Mesenchymal stem cell (in vitro differentiated cells and primary cell): ENCODE measurements around the gene NDUFS7.
A peak's percentile ranks its signal among the peaks of the same experiment; 100 is the strongest.

Experiments
- DNase-seq: peaks from one replicate; pipeline ENCODE4 v3.0.0-alpha.2; 2013
- H2AFZ ChIP-seq: one replicate; pipeline ENCODE4 v1.6.1; 2013; ENCODE audit warnings: low read depth, mild to moderate bottlenecking, control low read depth, inconsistent platforms, low read length, moderate library complexity
- H2AK5ac ChIP-seq: 2 replicates; pipeline ENCODE4 v1.6.1; 2013; ENCODE audit warnings: low read length, moderate library complexity, mild to moderate bottlenecking, inconsistent platforms; ENCODE audit not compliant: severe bottlenecking
- H2BK120ac ChIP-seq: one replicate; pipeline ENCODE4 v1.6.1; 2013; ENCODE audit warnings: low read depth, mild to moderate bottlenecking, inconsistent platforms, low read length, moderate library complexity
- H2BK12ac ChIP-seq, 2 experiments: one replicate each; pipeline ENCODE4 v1.6.1; 2013; ENCODE audit warnings: inconsistent platforms in 2 of 2, low read length in 2 of 2, mild to moderate bottlenecking in 2 of 2, moderate library complexity in 2 of 2, control low read depth in 1 of 2
- H2BK15ac ChIP-seq: one replicate; pipeline ENCODE4 v1.6.1; 2013; ENCODE audit warnings: mild to moderate bottlenecking, low read depth, inconsistent platforms; ENCODE audit not compliant: poor library complexity, severe bottlenecking
- H2BK5ac ChIP-seq: 2 replicates; pipeline ENCODE4 v1.6.1; 2013; ENCODE audit warnings: low read depth, mild to moderate bottlenecking, low read length, control low read depth, inconsistent platforms; ENCODE audit not compliant: poor library complexity, severe bottlenecking
- H3K14ac ChIP-seq, 2 experiments: one replicate each; pipeline ENCODE4 v1.6.1; 2013; ENCODE audit warnings: inconsistent platforms in 2 of 2, low read length in 2 of 2, control low read depth in 1 of 2, mild to moderate bottlenecking in 1 of 2, moderate library complexity in 1 of 2
- H3K18ac ChIP-seq, 2 experiments: one replicate each; pipeline ENCODE4 v1.6.1; 2013; ENCODE audit warnings: inconsistent platforms in 2 of 2, low read length in 2 of 2, control low read depth in 1 of 2, low read depth in 1 of 2, mild to moderate bottlenecking in 1 of 2
- H3K23ac ChIP-seq, 2 experiments: one replicate each; pipeline ENCODE4 v1.6.1; 2013; ENCODE audit warnings: inconsistent platforms in 2 of 2, low read length in 2 of 2, mild to moderate bottlenecking in 2 of 2, moderate library complexity in 2 of 2, control low read depth in 1 of 2
- H3K27ac ChIP-seq: 2 replicates; pipeline ENCODE4 v1.5.1; 2013; ENCODE audit warnings: mild to moderate bottlenecking, moderate library complexity, low read length, control low read depth, inconsistent platforms; ENCODE audit not compliant: poor library complexity, severe bottlenecking
- H3K27me3 ChIP-seq, 2 experiments: 2 replicates each; pipeline versions ENCODE4 v1.6.1 to v1.7.0; 2013; ENCODE audit warnings: low read length in 2 of 2, mild to moderate bottlenecking in 2 of 2, moderate library complexity in 2 of 2, control low read depth in 1 of 2, inconsistent platforms in 1 of 2; ENCODE audit not compliant: control insufficient read depth in 1 of 2, insufficient read depth in 1 of 2
- H3K36me3 ChIP-seq, 2 experiments: 2 replicates each; pipeline versions ENCODE4 v1.6.1 to v1.7.0; 2013; ENCODE audit warnings: low read length in 2 of 2, control low read depth in 1 of 2, inconsistent platforms in 1 of 2, low read depth in 1 of 2, mild to moderate bottlenecking in 1 of 2; ENCODE audit not compliant: insufficient read depth in 2 of 2, control insufficient read depth in 1 of 2
- H3K4ac ChIP-seq, 2 experiments: one replicate each; pipeline ENCODE4 v1.6.1; 2013; ENCODE audit warnings: inconsistent platforms in 2 of 2, low read length in 2 of 2, mild to moderate bottlenecking in 2 of 2, moderate library complexity in 2 of 2, control low read depth in 1 of 2, low read depth in 1 of 2
- H3K4me1 ChIP-seq: 2 replicates; pipeline ENCODE4 v1.6.1; 2013; ENCODE audit warnings: low read depth, low read length, control low read depth; ENCODE audit not compliant: control insufficient read depth, insufficient read depth
- H3K4me2 ChIP-seq: 2 replicates; pipeline ENCODE4 v1.6.1; 2013; ENCODE audit warnings: low read length, mild to moderate bottlenecking, inconsistent platforms; ENCODE audit not compliant: poor library complexity, severe bottlenecking
- H3K4me3 ChIP-seq, 2 experiments: 2 replicates each; pipeline versions ENCODE4 v1.5.1 to v1.7.0; 2013; ENCODE audit warnings: low read length in 2 of 2, mild to moderate bottlenecking in 2 of 2, control low read depth in 1 of 2, low read depth in 1 of 2; ENCODE audit not compliant: insufficient read depth in 1 of 2
- H3K79me1 ChIP-seq: replicated peaks from 2 replicates; pipeline ENCODE4 v1.6.1; 2013; ENCODE audit warnings: mild to moderate bottlenecking, control low read depth, low read length, inconsistent platforms; ENCODE audit not compliant: poor library complexity, severe bottlenecking
- H3K9ac ChIP-seq: 2 replicates; pipeline ENCODE4 v1.7.0; 2013; ENCODE audit warnings: mild to moderate bottlenecking, low read length, moderate library complexity
- H3K9me3 ChIP-seq: 2 replicates; pipeline ENCODE4 v1.7.0; 2013; ENCODE audit warnings: mild to moderate bottlenecking, low read length; ENCODE audit not compliant: control insufficient read depth
- H4K8ac ChIP-seq: one replicate; pipeline ENCODE4 v1.6.1; 2013; ENCODE audit warnings: inconsistent platforms, mild to moderate bottlenecking, low read length, moderate library complexity
- H4K91ac ChIP-seq: one replicate; pipeline ENCODE4 v1.6.1; 2013; ENCODE audit warnings: mild to moderate bottlenecking, low read length, inconsistent platforms
- WGBS: methylation state at CpG from one replicate; pipeline ENCODE4 v1.1.7; 2013; ENCODE audit warnings: mixed read lengths; 5-methylcytosine and 5-hydroxymethylcytosine counted together

Gene NDUFS7

DNA sequence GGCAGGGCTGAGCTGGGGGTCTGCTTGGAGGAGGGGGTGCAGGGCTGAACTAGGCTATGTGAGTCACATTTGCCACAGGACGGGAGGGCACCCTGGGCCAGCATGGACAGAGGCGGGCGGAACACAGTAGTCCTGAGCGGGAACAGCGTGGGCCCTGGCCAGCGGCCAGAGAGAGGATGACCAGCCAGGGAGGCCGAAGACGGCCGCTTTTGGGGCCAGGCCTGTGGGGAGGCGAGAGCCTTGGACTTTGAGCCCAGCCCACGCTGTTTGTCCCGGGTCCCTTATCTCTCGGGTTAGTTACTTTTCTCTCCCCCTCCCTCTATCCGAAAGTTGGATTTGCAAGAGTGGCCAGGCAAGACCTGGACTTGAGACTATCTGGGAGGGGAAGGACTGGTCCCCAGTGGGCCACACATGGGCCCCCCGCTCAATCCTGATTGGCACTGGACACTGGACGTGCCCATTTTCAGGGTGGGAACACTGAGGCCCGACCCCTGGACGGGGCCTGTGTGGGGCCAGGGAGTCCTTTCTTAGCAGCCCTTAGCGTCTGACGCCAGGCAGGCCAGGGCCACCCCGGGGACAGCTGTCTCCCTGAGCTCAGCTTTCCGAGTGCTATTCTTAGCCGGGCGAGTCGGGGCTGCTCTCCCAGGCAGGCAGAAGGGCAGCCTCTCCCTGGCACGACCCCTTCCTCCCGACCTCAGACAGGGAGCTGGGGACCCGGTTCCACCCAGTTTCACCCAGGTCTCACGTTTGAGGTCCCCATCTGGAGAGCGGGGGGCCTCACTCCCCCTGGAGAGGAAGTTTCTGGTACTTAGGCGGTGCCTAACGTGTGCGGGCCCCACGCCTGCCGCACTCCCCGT, 16.8 kb downstream of the NDUFS7 start:
- peak overlapping the region; percentile 79 to 82 for H3K4me3 ChIP-seq
- peak; percentile 46 for DNase-seq
- H3K9ac ChIP-seq, result peak overlapping the region; percentile 75
- H2BK120ac ChIP-seq, result no peak overlapping the region
- H3K9me3 ChIP-seq, result no peaks in the 10 kb centered on the region
- H2BK5ac ChIP-seq, result no peak overlapping the region
- no peak overlapping the region for H2BK12ac ChIP-seq
- no peak overlapping the region for H2AFZ ChIP-seq
- H2AK5ac ChIP-seq, result no peak overlapping the region
- H3K4me1 ChIP-seq, result peaks cover 44% of the 10 kb centered on the region
- peak overlapping the region in 1 of 2 experiments; percentile 40 for H3K14ac ChIP-seq
- no peak overlapping the region for H3K27ac ChIP-seq
- H3K36me3 ChIP-seq, result peaks cover 0 to 27% of the 10 kb centered on the region in 2 experiments
- no peaks in the 10 kb centered on the region for H3K27me3 ChIP-seq
- peak overlapping the region; percentile 52 for H4K8ac ChIP-seq
- H3K23ac ChIP-seq, result no peak overlapping the region
- peak overlapping the region; percentile 88 for H3K4me2 ChIP-seq
- peak overlapping the region; percentile 75 for H4K91ac ChIP-seq
- H2BK15ac ChIP-seq, result no peak overlapping the region
- H3K4ac ChIP-seq, result peak overlapping the region; percentile 58 to 62
- H3K18ac ChIP-seq, result peak overlapping the region; percentile 76 to 77
- peaks cover 10% of the 10 kb centered on the region for H3K79me1 ChIP-seq
- 54% methylated on average over 35 of the region's 36 CpGs for WGBS

- peak within 1 kb of the TSS; percentile 72 for H4K8ac ChIP-seq
- H2BK15ac ChIP-seq, result no peak within 1 kb of the TSS
- H2AK5ac ChIP-seq, result no peak within 1 kb of the TSS
- 3% methylated on average over 54 of the region's 87 CpGs for WGBS
- peak within 1 kb of the TSS; percentile 75 for H3K9ac ChIP-seq
- H3K23ac ChIP-seq, result peak within 1 kb of the TSS in 1 of 2 experiments; percentile 91
- H3K27me3 ChIP-seq, result no peaks in the 10 kb centered on the region
- H3K4me1 ChIP-seq, result peaks cover 37% of the 10 kb centered on the region
- peaks cover 0 to 21% of the 10 kb centered on the region in 2 experiments for H3K36me3 ChIP-seq
- H3K4me3 ChIP-seq, result peak within 1 kb of the TSS; percentile 79 to 82
- H2AFZ ChIP-seq, result peak within 1 kb of the TSS; percentile 86
- no peaks in the 10 kb centered on the region for H3K9me3 ChIP-seq
- peak within 1 kb of the TSS; percentile 40 to 71 for H3K14ac ChIP-seq
- H2BK5ac ChIP-seq, result no peak within 1 kb of the TSS
- peak within 1 kb of the TSS; percentile 88 for H3K4me2 ChIP-seq
- H3K18ac ChIP-seq, result peak within 1 kb of the TSS; percentile 76 to 77
- peak within 1 kb of the TSS in 1 of 2 experiments; percentile 46 for H2BK12ac ChIP-seq
- peak within 1 kb of the TSS; percentile 58 to 62 for H3K4ac ChIP-seq
- peak within 1 kb of the TSS; percentile 75 for H4K91ac ChIP-seq
- H3K27ac ChIP-seq, result no peak within 1 kb of the TSS
- H3K79me1 ChIP-seq, result peaks cover 10% of the 10 kb centered on the region
- DNase-seq, result peak; percentile 36
- H2BK120ac ChIP-seq, result no peak within 1 kb of the TSS
These were observed 17.6 kb downstream of the NDUFS7 start, which contains the start of gene GAMT for GRCh38 chr19:1401138-1401888. GAMT (minus strand) TSS chr19:1401542; CDS start chr19:1401476, 66 bp downstream.

DNA sequence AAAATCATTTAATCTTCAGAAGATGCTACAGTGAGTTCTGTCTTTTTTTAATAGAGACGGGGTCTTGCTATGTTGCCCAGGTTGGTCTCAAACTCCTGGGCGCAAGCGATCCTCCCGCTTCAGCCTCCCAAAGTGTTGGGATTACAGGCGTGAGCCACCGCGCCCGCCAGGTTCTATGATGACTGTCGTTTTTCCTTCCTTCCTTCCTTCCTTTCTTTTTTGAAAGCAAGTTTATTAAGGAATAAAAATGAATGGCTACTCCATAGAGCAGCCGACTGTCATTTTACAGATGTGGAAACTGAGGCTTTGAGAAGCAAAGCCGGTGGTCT, 18.1 kb downstream of the NDUFS7 start:
- Histone ChIP-seq H2BK15ac (no peak overlapping the region), H2AFZ (no peak overlapping the region), H4K8ac (peak overlapping the region; percentile 72), H3K18ac (no peak overlapping the region), H3K9me3 (no peaks in the 10 kb centered on the region), H2BK5ac (no peak overlapping the region), H3K9ac (peak overlapping the region; percentile 51), H3K4me1 (peaks cover 35% of the 10 kb centered on the region), H3K27me3 (no peaks in the 10 kb centered on the region), H3K4ac (no peak overlapping the region), H3K36me3 (peaks cover 0 to 21% of the 10 kb centered on the region in 2 experiments), H4K91ac (no peak overlapping the region), H3K23ac (no peak overlapping the region), H2BK120ac (no peak overlapping the region), H3K27ac (no peak overlapping the region), H3K14ac (no peak overlapping the region), H3K4me2 (peak overlapping the region; percentile 88), H2BK12ac (no peak overlapping the region), H3K79me1 (peaks cover 10% of the 10 kb centered on the region), H2AK5ac (no peak overlapping the region), H3K4me3 (peak overlapping the region in 1 of 2 experiments; percentile 82)
- DNase-seq, result no peak
- WGBS, result 88% methylated on average over 7 of the region's 11 CpGs
